SK-N-SH (cell line): ENCODE results near the gene AQP4. TPM values are rescaled to one million over a fixed set of nuclear protein-coding genes. Genes with fewer than 3 reads are reported as not detected.

Experiments used
- CTCF ChIA-PET: fragments of 300-600, 350-600 bp; formaldehyde crosslinking; extraction: SDS; loops from one replicate; lab custom pipeline; 2021; lab: Yijun Ruan, JAX
- POLR2A ChIA-PET: fragments of 350-600 bp; sonication (Branson Sonifier 250); formaldehyde crosslinking; extraction: SDS; loops from one replicate; lab custom pipeline; 2020; ENCODE audit warnings: antibody characterized with exemption, inconsistent platforms; lab: Yijun Ruan, JAX
- DNase-seq: peaks from one replicate; pipeline ENCODE4 v3.0.0; 2012
- H2AFZ ChIP-seq: fragments of 200-600 bp; sonication (generic); 2 replicates; pipeline ENCODE4 v1.8.1; 2016; ENCODE audit warnings: antibody characterized with exemption, mild to moderate bottlenecking, low read depth
- H3F3A ChIP-seq: fragments of 200-600 bp; sonication (generic); replicated peaks from 2 replicates; pipeline ENCODE3; 2016; ENCODE audit warnings: antibody characterized with exemption, mild to moderate bottlenecking; ENCODE audit not compliant: insufficient read depth
- H3K27ac ChIP-seq, 2 experiments: fragments of 200-500 bp in 1 of 2; fragments of 200-600 bp in 1 of 2; sonication (Bioruptor generic) in 1 of 2; sonication (generic), shearing (Covaris generic) in 1 of 2; 2 replicates each; pipeline versions ENCODE4 v1.5.1 to v1.6.1; 2014 to 2016; ENCODE audit warnings: low read depth in 2 of 2, inconsistent platforms in 1 of 2, low read length in 1 of 2, mild to moderate bottlenecking in 1 of 2, mixed read lengths in 1 of 2
- H3K27me3 ChIP-seq: fragments of 200-600 bp; sonication (generic), shearing (Covaris generic); 2 replicates; pipeline ENCODE4 v1.6.1; 2016; ENCODE audit warnings: mixed run types; ENCODE audit not compliant: insufficient read depth
- H3K36me3 ChIP-seq, 2 experiments: fragments of 200-500 bp in 1 of 2; fragments of 200-600 bp in 1 of 2; sonication (Bioruptor generic) in 1 of 2; sonication (generic) in 1 of 2; replicated peaks in 1 of 2; 2 replicates each; pipeline versions ENCODE3 to v1.5.1; 2014 to 2016; ENCODE audit warnings: low read length in 1 of 2, mild to moderate bottlenecking in 1 of 2; ENCODE audit not compliant: insufficient read depth in 2 of 2, control insufficient read depth in 1 of 2
- H3K4me1 ChIP-seq, 2 experiments: fragments of 200-500 bp in 1 of 2; fragments of 200-600 bp in 1 of 2; sonication (Bioruptor generic) in 1 of 2; sonication (generic), shearing (Covaris generic) in 1 of 2; 2 replicates each; pipeline versions ENCODE4 v1.5.1 to v1.6.1; 2014 to 2016; ENCODE audit warnings: low read depth in 1 of 2, low read length in 1 of 2, mixed run types in 1 of 2; ENCODE audit not compliant: insufficient read depth in 2 of 2, control insufficient read depth in 1 of 2
- H3K4me2 ChIP-seq: fragments of 200-600 bp; sonication (generic), shearing (Covaris generic); 2 replicates; pipeline ENCODE4 v1.6.1; 2017; ENCODE audit warnings: mixed run types
- H3K4me3 ChIP-seq, 2 experiments: fragments of 200-500 bp in 1 of 2; fragments of 200-600 bp in 1 of 2; sonication (Bioruptor generic) in 1 of 2; sonication (generic), shearing (Covaris generic) in 1 of 2; 2 replicates each; pipeline versions ENCODE4 v1.5.1 to v1.8.1; 2014 to 2016; ENCODE audit warnings: low read depth in 2 of 2, inconsistent platforms in 1 of 2, low read length in 1 of 2, mild to moderate bottlenecking in 1 of 2, mixed read lengths in 1 of 2, moderate library complexity in 1 of 2
- H3K79me2 ChIP-seq: fragments of 200-600 bp; sonication (generic); 2 replicates; pipeline ENCODE4 v1.8.1; 2017; ENCODE audit warnings: mild to moderate bottlenecking; ENCODE audit not compliant: insufficient read depth
- H3K9ac ChIP-seq: fragments of 200-600 bp; sonication (generic); 2 replicates; pipeline ENCODE4 v1.6.1; 2017; ENCODE audit warnings: mixed run types
- H3K9me2 ChIP-seq: fragments of 200-600 bp; sonication (generic); 2 replicates; pipeline ENCODE4 v1.6.1; 2017; ENCODE audit warnings: mixed run types
- H3K9me3 ChIP-seq: fragments of 200-600 bp; sonication (generic); 2 replicates; pipeline ENCODE4 v1.6.1; 2017; ENCODE audit warnings: mixed run types, mild to moderate bottlenecking, moderate library complexity
- H4K20me1 ChIP-seq: fragments of 200-600 bp; sonication (generic); 2 replicates; pipeline ENCODE4 v1.6.1; 2017; ENCODE audit warnings: mild to moderate bottlenecking, mixed run types; ENCODE audit not compliant: insufficient read depth
- CHD2 ChIP-seq: fragments of 150-350 bp; IDR thresholded peaks from 2 replicates; pipeline ENCODE4 v1.6.1; 2018; ENCODE audit warnings: low read length; ENCODE audit not compliant: partially characterized antibody
- ELF1 ChIP-seq: IDR thresholded peaks from 2 replicates; pipeline ENCODE4 v1.4.0; 2012
- EP300 ChIP-seq, 2 experiments: IDR thresholded peaks; 2 replicates each; pipeline versions ENCODE4 v1.4.0 to v1.6.1; 2012; ENCODE audit warnings: borderline replicate concordance in 1 of 2, low read depth in 1 of 2, low read length in 1 of 2
- EZH2phosphoT487 ChIP-seq: fragments of 200-600 bp; sonication (generic); IDR thresholded peaks from 2 replicates; pipeline ENCODE4 v1.6.1; 2017; ENCODE audit warnings: low read depth, mixed run types, mild to moderate bottlenecking, antibody characterized with exemption, moderate library complexity, borderline replicate concordance
- FOXM1 ChIP-seq: IDR thresholded peaks from 2 replicates; pipeline ENCODE4 v1.4.0; 2012; ENCODE audit warnings: low read depth, mild to moderate bottlenecking
- IRF3 ChIP-seq: fragments of 150-350 bp; IDR thresholded peaks from 2 replicates; pipeline ENCODE4 v1.6.1; 2016; ENCODE audit warnings: mild to moderate bottlenecking, low read depth, low read length
- MAX ChIP-seq: IDR thresholded peaks from 2 replicates; pipeline ENCODE4 v1.4.0; 2012; ENCODE audit warnings: low read depth
- MEF2A ChIP-seq: IDR thresholded peaks from 2 replicates; pipeline ENCODE4 v1.4.0; 2012; ENCODE audit warnings: low read depth, borderline replicate concordance
- PBX3 ChIP-seq: IDR thresholded peaks from 2 replicates; pipeline ENCODE4; 2012
- POLR2AphosphoS5 ChIP-seq: IDR thresholded peaks from 2 replicates; pipeline ENCODE4 v1.6.1; 2012; ENCODE audit warnings: low read depth, low read length
- RAD21 ChIP-seq: IDR thresholded peaks from 2 replicates; pipeline ENCODE4 v1.6.1; 2012; ENCODE audit warnings: mild to moderate bottlenecking, low read length
- RCOR1 ChIP-seq: fragments of 150-350 bp; IDR thresholded peaks from 2 replicates; pipeline ENCODE4 v1.6.1; 2017; ENCODE audit warnings: antibody characterized with exemption, low read length
- RFX5 ChIP-seq: IDR thresholded peaks from 2 replicates; pipeline ENCODE4 v1.6.1; 2012; ENCODE audit warnings: mild to moderate bottlenecking, improper control_type of control experiment, low read length
- SMC3 ChIP-seq: IDR thresholded peaks from 2 replicates; pipeline ENCODE4 v1.6.1; 2012; ENCODE audit warnings: low read depth, low read length, improper control_type of control experiment
- TCF12 ChIP-seq: IDR thresholded peaks from 2 replicates; pipeline ENCODE4 v1.4.0; 2012
- USF1 ChIP-seq: IDR thresholded peaks from 2 replicates; pipeline ENCODE4 v1.4.0; 2012; ENCODE audit warnings: low read depth, borderline replicate concordance
- YY1 ChIP-seq: IDR thresholded peaks from 2 replicates; pipeline ENCODE4 v1.4.0; 2012; ENCODE audit warnings: low read depth, mild to moderate bottlenecking
- ZBTB33 ChIP-seq: IDR thresholded peaks from 2 replicates; pipeline ENCODE4 v1.4.0; 2012; ENCODE audit warnings: low read depth, borderline replicate concordance
- WGBS: methylation state at CpG from one replicate; pipeline ENCODE4 v1.1.6; 2017; ENCODE audit warnings: low lambda C conversion rate; 5-methylcytosine and 5-hydroxymethylcytosine counted together
- polyA plus RNA-seq, 3 experiments: library from polyadenylated mRNA; depleted of rRNA; stranded (reverse); fragments of >200 nt; gene quantifications; 2 replicates each; pipeline ENCODE4 v1.2.3, GENCODE V29; 2012

Gene AQP4
- polyA plus RNA-seq, 1 of the 3 experiments (the other 2 are of a cell fraction), result not detected

GRCh38 chr18:26894426-26894825, 28.9 kb upstream of the AQP4 start:
- H3K79me2 ChIP-seq, result no peaks in the 10 kb centered on the region
- DNase-seq, result no peak
- H3K27ac ChIP-seq, result no peak overlapping the region
- H3K4me1 ChIP-seq, result no peaks in the 10 kb centered on the region
- no peaks in the 10 kb centered on the region for H3K9me2 ChIP-seq
- CTCF ChIA-PET, result interaction anchor here (2.0 kb wide), 1 partner anchor 22 kb away, joined by 5 read pairs; no protein-coding TSS in a partner anchor
- H3K9ac ChIP-seq, result no peak overlapping the region
- no peaks in the 10 kb centered on the region; the same call in 1 of the 2 replicates for H3K27me3 ChIP-seq
- WGBS, result 23% methylated on average over 1 of the region's 1 CpG
- H3K4me2 ChIP-seq, result no peak overlapping the region
- no peaks in the 10 kb centered on the region for H3F3A ChIP-seq
- H3K9me3 ChIP-seq, result no peaks in the 10 kb centered on the region
- no peaks in the 10 kb centered on the region for H4K20me1 ChIP-seq
- TF ChIP-seq MAX (no peak), EP300 (IDR thresholded peaks at IDR 0.05; ENCODE audit: borderline replicate concordance in 1 of 2, low read depth in 1 of 2, low read length in 1 of 2) (no peak), USF1 (no peak), RFX5 (no peak), IRF3 (no peak), YY1 (no peak), SMC3 (no peak), MEF2A (no peak), PBX3 (no peak), ELF1 (no peak), RCOR1 (no peak), POLR2AphosphoS5 (no peak), RAD21 (no peak), EZH2phosphoT487 (no peak), ZBTB33 (no peak), TCF12 (no peak), CHD2 (no peak), FOXM1 (no peak)
- H3K4me3 ChIP-seq, result no peak overlapping the region
- no peak overlapping the region for H2AFZ ChIP-seq
- no peaks in the 10 kb centered on the region for H3K36me3 ChIP-seq
- POLR2A ChIA-PET, result no interaction called here
